GM18502 (cell line): Measurements from ENCODE around the gene HNRNPCL2.
"Not testable (repeated sequence)": the region's sequence is repeated elsewhere in the genome, so short reads cannot be mapped to it uniquely, and the experiment has no call there.

ENCODE experiments used
- ATAC-seq: cut with Tn5 transposase; IDR thresholded peaks from one replicate; pipeline ENCODE4 v1.9.1; 2021; ENCODE audit warnings: mild to moderate bottlenecking; ENCODE audit not compliant: unreplicated experiment, poor library complexity

The HNRNPCL2 gene

DNA sequence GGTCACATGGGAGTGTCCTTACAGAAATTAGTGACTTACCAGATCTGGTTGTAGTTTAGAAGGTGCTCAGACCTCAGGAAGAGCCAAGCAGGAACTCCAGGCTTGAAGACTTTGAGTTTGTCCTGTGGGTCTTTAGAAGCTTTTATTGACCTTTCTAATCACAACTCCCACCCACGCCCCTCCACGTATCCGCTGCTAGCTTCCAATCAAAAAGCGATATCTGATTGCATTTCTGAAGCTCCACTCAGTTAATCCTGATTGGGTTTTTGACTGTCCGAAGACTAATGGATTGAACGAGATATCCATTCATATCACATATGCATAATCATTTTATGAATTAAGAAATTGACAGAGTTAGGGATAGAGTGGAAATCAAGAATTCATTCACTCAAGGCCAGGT lies at the start of gene HNRNPCL2:
Gene HNRNPCL2 (minus strand): TSS at position 101 of the 400 bp plus-strand sequence. CDS start 454 bp downstream, outside the sequence.
- not testable (repeated sequence) for ATAC-seq

DNA sequence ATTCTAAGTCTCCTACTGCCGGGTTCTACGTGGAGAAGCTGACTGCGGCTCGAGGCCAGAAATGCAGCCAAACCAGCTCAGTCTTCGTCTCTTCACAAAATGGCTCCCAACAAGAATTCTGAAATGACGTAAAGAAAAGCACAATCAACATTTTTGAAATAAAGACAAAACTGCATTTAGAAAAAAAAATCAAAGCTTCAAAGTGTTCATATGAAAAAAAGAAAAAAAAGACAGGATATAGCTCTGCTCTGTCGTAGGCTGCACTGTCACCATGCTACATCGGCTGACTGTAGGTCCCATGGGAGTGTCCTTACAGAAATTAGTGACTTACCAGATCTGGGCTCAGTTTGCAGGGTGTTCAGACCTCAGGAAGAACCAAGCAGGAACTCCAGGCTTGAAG lies 48.9 kb upstream of the HNRNPCL2 start, which contains the start of gene HNRNPCL4:
Gene HNRNPCL4 (minus strand): TSS at position 101 of the 400 bp plus-strand sequence. CDS start 164 bp downstream, outside the sequence.
- ATAC-seq = not testable (repeated sequence)

DNA sequence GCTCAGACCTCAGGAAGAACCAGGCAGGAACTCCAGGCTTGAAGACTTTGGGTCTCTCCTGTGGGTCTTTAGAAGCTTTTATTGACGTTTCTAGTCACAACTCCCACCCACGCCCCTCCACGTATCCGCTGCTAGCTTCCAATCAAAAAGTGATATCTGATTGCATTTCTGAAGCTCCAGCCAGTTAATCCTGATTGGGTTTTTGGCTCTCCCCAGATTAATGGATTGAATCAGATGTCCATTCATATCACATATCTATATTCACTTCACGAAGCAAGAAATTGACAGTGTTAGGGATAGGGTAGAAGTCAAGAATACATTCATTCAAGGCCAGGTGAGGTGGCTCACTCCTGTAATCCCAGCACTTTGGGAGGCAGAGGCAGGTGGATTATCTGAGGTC lies 39.3 kb upstream of the HNRNPCL2 start, which contains the start of gene PRAMEF26:
Gene PRAMEF26 (minus strand): TSS at position 101 of the 400 bp plus-strand sequence. CDS start 2,914 bp downstream, outside the sequence.
- not testable (repeated sequence) for ATAC-seq

DNA sequence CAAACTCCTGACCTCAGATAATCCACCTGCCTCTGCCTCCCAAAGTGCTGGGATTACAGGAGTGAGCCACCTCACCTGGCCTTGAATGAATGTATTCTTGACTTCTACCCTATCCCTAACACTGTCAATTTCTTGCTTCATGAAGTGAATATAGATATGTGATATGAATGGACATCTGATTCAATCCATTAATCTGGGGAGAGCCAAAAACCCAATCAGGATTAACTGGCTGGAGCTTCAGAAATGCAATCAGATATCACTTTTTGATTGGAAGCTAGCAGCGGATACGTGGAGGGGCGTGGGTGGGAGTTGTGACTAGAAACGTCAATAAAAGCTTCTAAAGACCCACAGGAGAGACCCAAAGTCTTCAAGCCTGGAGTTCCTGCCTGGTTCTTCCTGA lies 46.2 kb downstream of the HNRNPCL2 start, which contains the start of gene PRAMEF25:
Gene PRAMEF25 (plus strand): TSS at position 301 of the 400 bp plus-strand sequence. CDS start 2,920 bp downstream, outside the sequence.
- not testable (repeated sequence) for ATAC-seq
